ENCODE data around the gene PCOLCE2.

Gene PCOLCE2

GRCh38 chr3:142863930-142864920 lies 24.7 kb downstream of the PCOLCE2 start:
- DNase-seq: no peak

GRCh38 chr3:142863010-142863817 lies 25.7 kb downstream of the PCOLCE2 start:
- no peak for DNase-seq

DNA sequence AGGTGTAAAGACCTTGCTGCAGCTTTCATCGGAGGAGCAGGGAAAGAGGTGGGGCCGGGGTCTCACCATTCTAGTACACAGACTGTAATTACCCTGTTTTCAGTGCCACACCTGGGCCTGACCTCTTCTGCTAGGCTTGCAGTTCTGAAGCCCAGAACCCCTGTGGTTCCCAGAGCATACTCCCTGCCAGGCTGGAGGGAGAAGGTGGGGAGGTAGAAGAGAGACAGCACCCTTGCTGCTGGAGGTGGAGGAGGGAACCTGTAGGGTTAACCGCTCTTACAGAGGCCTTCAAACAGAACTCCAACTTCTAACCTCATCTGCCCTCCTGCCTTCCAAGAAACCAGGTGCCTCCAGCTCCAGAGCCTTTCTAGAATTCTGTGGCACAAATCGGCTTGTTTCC lies 27.0 kb downstream of the PCOLCE2 start:
- DNase-seq: no peak

DNA sequence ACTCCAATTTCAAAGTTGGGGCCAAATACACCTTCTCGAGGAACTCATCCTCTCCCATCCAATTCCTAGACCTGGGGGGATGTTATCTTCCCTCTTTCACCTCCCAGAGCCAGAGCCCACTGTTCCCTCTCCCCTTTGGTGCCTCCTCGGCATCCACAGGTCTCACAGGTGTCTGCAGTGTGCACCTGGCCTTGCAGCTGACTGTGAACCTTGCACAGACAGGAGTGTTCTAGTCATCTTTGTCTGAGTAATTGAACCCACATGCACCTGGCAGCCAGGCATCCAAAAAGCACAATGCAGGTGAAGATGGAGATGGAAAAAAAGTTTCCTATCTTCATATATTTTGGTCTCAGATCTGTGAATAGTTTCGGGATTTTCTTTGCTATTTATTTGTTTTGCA lies 30.8 kb downstream of the PCOLCE2 start:
- DNase-seq: no peak

DNA sequence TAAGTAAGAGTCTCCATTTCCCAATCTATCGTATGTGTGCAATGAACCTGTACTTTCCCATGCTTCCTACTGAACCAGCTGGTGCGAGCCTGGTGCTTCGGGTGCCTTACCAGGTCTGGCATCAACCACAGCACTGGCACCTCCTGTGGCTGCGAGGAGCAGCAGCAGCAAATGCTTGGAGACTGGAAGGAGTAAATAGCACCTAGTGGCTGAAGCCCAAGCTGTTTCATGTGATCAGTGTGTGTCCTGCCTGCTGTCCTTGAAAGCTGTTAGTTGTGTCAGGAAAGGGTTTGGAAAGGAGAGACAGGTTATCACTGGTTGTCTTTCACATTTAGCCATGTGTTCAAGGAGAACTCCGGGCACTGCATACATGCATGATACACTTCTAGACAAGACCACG lies 31.8 kb downstream of the PCOLCE2 start:
- DNase-seq: peak; percentile 56

- peak; percentile 57 for DNase-seq
These were observed 35.4 kb downstream of the PCOLCE2 start for GRCh38 chr3:142853270-142854168.

- no peak for DNase-seq
These were observed 36.9 kb downstream of the PCOLCE2 start for GRCh38 chr3:142852009-142852408.

DNA sequence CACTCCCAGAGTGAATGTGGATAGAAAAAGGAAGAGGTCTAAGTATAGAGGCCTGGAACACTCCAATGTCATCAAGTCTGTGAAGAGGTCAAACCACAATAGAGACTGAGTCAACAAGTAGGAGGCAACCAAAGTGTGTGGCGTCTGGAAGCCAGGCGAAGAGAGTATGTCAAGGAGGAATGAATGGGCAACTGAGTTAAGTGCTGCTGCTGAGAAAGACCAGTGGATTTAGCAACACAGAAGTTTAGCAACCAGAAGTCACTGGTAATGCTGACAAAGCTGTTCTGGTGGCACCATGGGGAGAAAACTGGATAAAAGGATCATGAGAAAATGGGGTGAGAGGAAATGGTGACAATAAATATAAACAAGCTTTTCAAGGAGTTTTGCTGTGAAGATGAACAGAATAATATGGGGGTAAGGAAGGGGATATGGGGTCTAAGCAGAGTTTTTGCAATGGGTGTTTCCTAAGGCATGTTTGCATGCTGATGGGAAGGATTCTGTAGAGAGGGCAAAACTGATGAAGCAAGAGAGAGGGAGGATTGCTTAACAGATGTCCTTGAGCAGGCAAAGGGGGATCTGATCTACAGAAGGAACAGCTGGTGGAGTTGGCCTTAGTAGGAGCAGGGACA lies 38.4 kb downstream of the PCOLCE2 start:
- peak; percentile 95 for DNase-seq

- DNase-seq: no peak
These were observed 39.7 kb downstream of the PCOLCE2 start for GRCh38 chr3:142849148-142849547.

GRCh38 chr3:142846779-142847577 lies 41.9 kb downstream of the PCOLCE2 start:
- DNase-seq: no peak

DNA sequence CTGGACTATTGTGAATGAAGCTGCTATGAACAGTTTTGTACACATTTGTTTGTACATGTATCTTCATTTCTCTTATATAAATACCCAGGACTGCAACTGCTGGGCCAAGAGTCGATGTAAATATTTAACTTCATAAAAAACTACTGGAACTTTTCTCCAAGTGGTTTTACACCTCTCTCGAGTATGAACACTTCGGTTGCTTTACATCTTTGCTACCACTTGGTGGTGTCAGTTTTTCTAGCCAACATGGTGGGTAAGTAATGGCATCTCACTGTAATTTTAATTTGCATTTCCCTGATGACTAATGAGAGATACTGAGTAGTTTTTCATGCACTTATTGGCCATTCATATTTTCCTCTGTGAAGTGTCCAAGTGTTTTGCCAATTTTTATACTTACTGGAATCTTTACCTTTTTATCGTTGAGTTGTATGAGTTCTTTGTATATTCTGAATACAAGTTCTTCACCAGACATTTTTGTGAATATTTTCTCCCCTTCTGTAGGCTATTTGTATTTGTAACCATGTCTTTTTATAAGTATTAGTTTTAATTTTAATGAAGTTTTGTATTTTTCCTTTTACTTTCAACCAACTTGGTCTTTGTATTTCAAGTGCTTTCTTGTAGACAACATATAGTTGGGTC lies 44.4 kb downstream of the PCOLCE2 start:
- peak; percentile 61 for DNase-seq

GRCh38 chr3:142839831-142840230 lies 49.1 kb downstream of the PCOLCE2 start:
- no peak for DNase-seq

GRCh38 chr3:142837526-142837925 lies 51.4 kb downstream of the PCOLCE2 start:
- DNase-seq: no peak

- DNase-seq: peak; percentile 69
These were observed 60.1 kb downstream of the PCOLCE2 start for GRCh38 chr3:142828703-142829305.

DNA sequence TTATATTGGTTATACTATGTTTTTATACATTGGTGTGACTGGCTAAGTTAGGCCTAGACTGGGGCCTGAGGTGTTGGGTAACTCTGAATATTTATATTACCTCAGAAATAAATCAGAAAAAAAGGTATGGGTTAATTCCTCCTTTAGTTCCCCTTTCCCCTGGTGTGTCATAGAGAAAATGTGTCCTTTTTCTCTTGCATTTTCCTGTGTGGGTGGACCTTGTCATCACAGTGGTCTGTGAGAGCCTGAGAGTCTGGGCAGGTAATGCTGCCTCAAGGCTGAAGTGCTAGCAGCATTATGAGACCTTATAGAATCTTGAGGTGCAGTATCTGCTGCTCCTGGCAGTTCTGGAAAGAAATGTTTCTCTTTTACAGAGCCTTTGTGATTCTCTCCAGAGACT lies 69.7 kb downstream of the PCOLCE2 start:
- DNase-seq: no peak

DNA sequence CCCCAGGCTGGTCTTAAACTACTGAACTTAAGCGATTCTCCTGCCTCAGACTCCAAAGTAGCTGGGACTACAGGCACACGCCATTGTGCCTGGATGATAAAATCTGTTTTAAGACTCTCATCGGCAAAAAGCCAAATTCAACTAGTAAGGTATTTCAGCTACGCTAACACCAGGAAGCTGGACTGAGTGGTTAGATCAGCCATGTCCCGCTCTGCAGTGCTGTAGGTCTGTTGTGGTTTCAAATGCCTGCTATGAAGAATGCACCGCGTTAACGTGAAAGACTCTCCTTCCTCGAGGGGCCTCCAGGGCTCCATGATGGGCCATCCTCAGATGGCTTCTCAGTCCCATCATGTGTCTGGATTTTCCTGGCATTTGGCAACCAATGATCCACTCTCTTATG lies 70.2 kb downstream of the PCOLCE2 start:
- DNase-seq: no peak

DNA sequence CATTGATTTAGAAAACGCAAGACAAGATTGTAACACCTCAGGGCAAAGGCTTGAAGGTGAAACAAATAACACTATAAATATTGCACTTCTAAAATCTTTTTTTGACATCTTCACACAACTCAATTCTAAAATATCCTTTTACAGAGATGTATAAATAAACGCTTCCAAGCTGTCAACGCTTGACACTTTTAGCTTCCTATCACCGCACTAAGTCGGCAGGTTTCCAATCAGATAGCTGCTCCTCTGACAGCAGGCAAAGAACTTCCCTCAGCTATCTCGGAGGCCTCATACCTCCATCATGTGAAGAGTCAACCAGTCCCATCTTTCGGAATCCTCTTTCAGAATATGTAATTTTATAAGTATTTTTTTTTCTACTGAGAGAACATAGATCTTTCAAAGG lies 71.0 kb downstream of the PCOLCE2 start:
- no peak for DNase-seq

GRCh38 chr3:142817356-142817755 lies 71.5 kb downstream of the PCOLCE2 start:
- no peak for DNase-seq

- no peak for DNase-seq
These were observed 73.1 kb downstream of the PCOLCE2 start for GRCh38 chr3:142815803-142816202.

DNA sequence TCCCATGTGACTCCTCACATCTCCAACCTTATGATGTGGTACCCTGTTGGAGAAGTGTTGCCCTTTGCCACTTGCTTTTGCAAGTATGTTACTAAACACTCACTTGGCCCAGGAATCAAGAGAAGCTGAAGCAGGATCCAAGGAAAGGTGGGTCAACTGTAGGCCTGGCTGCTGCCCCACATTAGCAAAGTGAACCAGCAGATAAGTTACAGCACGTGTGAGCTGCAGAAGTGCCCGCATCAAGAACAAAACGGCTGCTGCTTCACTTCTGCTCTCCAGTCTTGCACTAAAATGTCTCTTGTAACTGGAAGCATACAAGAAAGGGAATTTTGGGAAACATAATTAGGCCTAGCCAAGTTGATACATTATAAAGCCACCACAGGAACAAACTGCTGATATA lies 79.6 kb downstream of the PCOLCE2 start:
- DNase-seq: no peak

All from HCEC 1CT (cell line).